Gastrocnemius medialis (tissue), 4 donors: ENCODE measurements around the gene ASCL1. TPM values are rescaled to one million over a fixed set of nuclear protein-coding genes. Genes with fewer than 3 reads are reported as not detected.
A peak's percentile ranks its signal among the peaks of the same experiment; 100 is the strongest.

Experiments used
- ATAC-seq, 2 donors: fragments of 150-250 bp; one replicate each; pipeline ENCODE4 v1.9.1; 2016
- DNase-seq, 2 donors: peaks; one replicate each; pipeline ENCODE4 v3.0.0-alpha.2; 2019
- H3K27ac ChIP-seq, 4 donors: fragments of 200-600 bp; sonication (generic); 1 replicate in 1 of 4; 2 replicates in 3 of 4; pipeline ENCODE4 v1.5.1; 2016 to 2018; ENCODE audit warnings: mild to moderate bottlenecking in 2 of 4, moderate library complexity in 1 of 4
- H3K27me3 ChIP-seq, 3 donors: fragments of 200-600 bp; sonication (generic) in 2 of 3; 1 replicate in 1 of 3; 2 replicates in 2 of 3; pipeline versions ENCODE4 v1.5.1 to v1.6.0; 2016 to 2019; ENCODE audit warnings: mild to moderate bottlenecking in 1 of 3, moderate library complexity in 1 of 3
- H3K36me3 ChIP-seq, 2 donors: fragments of 200-600 bp; sonication (generic) in 1 of 2; one replicate each; pipeline ENCODE4 v1.5.1; 2017 to 2018
- H3K4me1 ChIP-seq, 2 donors: fragments of 200-600 bp; sonication (generic) in 1 of 2; one replicate each; pipeline ENCODE4 v1.5.1; 2016 to 2017; ENCODE audit warnings: mild to moderate bottlenecking in 2 of 2
- H3K4me3 ChIP-seq, 4 donors: fragments of 200-600 bp; sonication (generic) in 3 of 4; 1 replicate in 1 of 4; 2 replicates in 3 of 4; pipeline ENCODE4 v1.5.1; 2016 to 2019; ENCODE audit warnings: mild to moderate bottlenecking in 2 of 4
- H3K9me3 ChIP-seq, 3 donors: fragments of 200-600 bp; sonication (generic) in 2 of 3; 1 replicate in 1 of 3; 2 replicates in 2 of 3; pipeline ENCODE4 v1.5.1; 2016 to 2019
- POLR2A ChIP-seq, 2 donors: fragments of 450-650 bp; IDR thresholded peaks; one replicate each; pipeline ENCODE4 v1.6.1; 2017; ENCODE audit warnings: antibody characterized with exemption in 2 of 2, mild to moderate bottlenecking in 2 of 2, moderate library complexity in 2 of 2
- in situ Hi-C, 4 donors: fragments of 200-750 bp; cut with MboI; loops; one replicate each; pipeline versions ENCODE4 v1.15.0 to v1.8.0; 2017; ENCODE audit warnings: low sequenced_read_pairs in 4 of 4
- intact Hi-C: fragments of 100-400 bp; cut with DNase I; formaldehyde crosslinking; loops from one replicate; pipeline ENCODE4 v1.15.1; 2023; ENCODE audit warnings: low total_unique reads
- total RNA-seq, 4 donors: library from RNA; depleted of rRNA; stranded (reverse); fragments of >200 nt; gene quantifications; one replicate each; pipeline versions ENCODE4 v1.1.0 to v1.2.3, GENCODE V29; 2016
- TF ChIP-seq, protein P1 (sequence below), 5 experiments: fragments of 450-650 bp in 3 of 5; fragments of 200-600 bp in 2 of 5; sonication (generic) in 2 of 5; IDR thresholded peaks in 4 of 5; conservative IDR thresholded peaks in 1 of 5; 1 replicate in 4 of 5; 2 replicates in 1 of 5; pipeline ENCODE4 v1.5.1; 2016 to 2019; ENCODE audit warnings: antibody characterized with exemption in 5 of 5, mild to moderate bottlenecking in 3 of 5, moderate library complexity in 3 of 5

Gene ASCL1
- total RNA-seq, 4 donors from 2014 or later = 0.20 TPM; not detected in 3

DNA sequence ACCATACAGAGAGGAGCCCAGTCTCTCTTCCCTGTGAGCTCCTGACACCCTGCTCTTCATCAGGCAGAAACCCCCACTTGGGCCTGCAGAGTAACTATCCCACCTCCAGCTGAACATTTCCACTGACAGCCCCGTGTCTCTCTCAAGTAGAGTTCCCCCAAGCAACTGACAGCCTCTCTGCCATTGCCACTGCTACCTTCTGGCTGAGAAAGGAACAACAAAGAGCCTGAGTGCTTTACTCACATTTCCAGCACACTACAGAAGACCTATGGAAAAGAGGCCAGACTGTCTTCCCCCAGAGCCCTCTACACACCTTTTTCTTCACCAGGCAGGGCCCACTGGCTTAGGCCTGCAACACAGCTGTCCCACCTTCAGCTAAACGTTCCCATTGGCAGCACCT lies 18.4 kb upstream of the ASCL1 start:
- no peaks in the 10 kb centered on the region for H3K27me3 ChIP-seq
- ATAC-seq (no peak), DNase-seq (no peak)
- no peak overlapping the region for H3K4me3 ChIP-seq
- no peaks in the 10 kb centered on the region for H3K4me1 ChIP-seq
- H3K9me3 ChIP-seq = peaks cover 0 to 7% (median 0%) of the 10 kb centered on the region in 3 donors
- in situ Hi-C loops (loop anchor here in 2 of 4 donors (25.0 kb wide), 2 partner anchors 598 to 623 kb away; no protein-coding TSS in a partner anchor), intact Hi-C loops (no loop called here)
- no peak for TF ChIP-seq POLR2A (IDR thresholded peaks at IDR 0.05)
- TF ChIP-seq, protein P1, sequence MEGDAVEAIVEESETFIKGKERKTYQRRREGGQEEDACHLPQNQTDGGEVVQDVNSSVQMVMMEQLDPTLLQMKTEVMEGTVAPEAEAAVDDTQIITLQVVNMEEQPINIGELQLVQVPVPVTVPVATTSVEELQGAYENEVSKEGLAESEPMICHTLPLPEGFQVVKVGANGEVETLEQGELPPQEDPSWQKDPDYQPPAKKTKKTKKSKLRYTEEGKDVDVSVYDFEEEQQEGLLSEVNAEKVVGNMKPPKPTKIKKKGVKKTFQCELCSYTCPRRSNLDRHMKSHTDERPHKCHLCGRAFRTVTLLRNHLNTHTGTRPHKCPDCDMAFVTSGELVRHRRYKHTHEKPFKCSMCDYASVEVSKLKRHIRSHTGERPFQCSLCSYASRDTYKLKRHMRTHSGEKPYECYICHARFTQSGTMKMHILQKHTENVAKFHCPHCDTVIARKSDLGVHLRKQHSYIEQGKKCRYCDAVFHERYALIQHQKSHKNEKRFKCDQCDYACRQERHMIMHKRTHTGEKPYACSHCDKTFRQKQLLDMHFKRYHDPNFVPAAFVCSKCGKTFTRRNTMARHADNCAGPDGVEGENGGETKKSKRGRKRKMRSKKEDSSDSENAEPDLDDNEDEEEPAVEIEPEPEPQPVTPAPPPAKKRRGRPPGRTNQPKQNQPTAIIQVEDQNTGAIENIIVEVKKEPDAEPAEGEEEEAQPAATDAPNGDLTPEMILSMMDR (IDR thresholded peaks at IDR 0.05 in 4 of 5, conservative IDR thresholded peaks at IDR 0.05 in 1 of 5) = no peak
- no peak overlapping the region for H3K27ac ChIP-seq
- H3K36me3 ChIP-seq = no peaks in the 10 kb centered on the region

DNA sequence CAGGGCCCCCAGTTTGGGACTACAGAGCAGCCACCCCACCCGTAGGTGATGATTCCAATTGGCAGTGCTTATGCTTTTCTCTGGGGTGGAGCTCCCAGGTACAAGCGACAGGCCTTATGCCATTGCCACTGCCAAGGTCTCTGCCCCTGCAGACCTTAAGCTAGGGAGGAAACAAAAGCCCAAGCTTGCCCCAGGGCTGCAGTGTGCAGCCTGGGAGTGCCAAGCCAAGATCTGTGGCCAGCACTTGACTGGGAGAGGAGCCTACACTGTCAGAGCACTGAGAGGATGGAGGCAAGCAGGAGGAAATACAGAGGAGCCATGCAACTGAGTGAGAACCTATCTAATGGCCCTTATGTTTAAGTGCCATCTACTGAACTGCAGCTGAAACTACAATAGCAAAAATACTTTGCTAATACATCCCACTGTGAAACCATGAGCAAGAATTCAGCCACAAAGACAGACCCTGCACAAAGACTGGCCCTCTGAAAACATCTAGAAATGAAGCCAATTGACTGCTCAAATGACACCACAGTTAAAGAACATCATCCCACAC lies 17.7 kb upstream of the ASCL1 start:
- DNase-seq (no peak), ATAC-seq (no peak)
- Histone ChIP-seq H3K4me3 (no peak overlapping the region), H3K9me3 (peaks cover 0 to 7% (median 0%) of the 10 kb centered on the region in 3 donors), H3K27ac (no peak overlapping the region), H3K27me3 (no peaks in the 10 kb centered on the region), H3K36me3 (no peaks in the 10 kb centered on the region), H3K4me1 (no peaks in the 10 kb centered on the region)
- intact Hi-C loops (no loop called here), in situ Hi-C loops (loop anchor here in 3 of 4 donors (10.0 to 25.0 kb wide), 3 partner anchors 598 to 623 kb away; no protein-coding TSS in a partner anchor)
- TF ChIP-seq, protein P1 (IDR thresholded peaks at IDR 0.05 in 4 of 5, conservative IDR thresholded peaks at IDR 0.05 in 1 of 5) = no peak
- TF ChIP-seq POLR2A (IDR thresholded peaks at IDR 0.05) = no peak

DNA sequence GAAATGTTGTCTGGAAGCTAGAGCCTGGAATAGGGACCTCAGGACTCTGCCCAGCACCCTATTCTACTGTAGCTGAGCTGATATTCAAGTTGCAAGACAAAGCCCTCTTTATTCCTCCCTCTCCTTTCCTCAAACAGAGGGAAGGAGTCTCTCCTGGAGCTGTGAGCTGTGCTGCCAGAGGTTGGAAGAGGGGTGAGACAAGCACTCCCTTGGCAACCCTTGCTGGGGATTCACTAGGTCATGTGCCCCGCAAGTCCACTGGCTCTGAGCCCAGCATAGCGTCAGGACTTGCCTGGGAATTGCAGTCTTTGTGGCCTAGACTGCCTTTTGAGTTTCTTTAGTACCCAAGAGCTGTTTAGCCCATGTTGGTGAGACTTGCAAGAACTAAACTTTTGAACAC lies 11.4 kb upstream of the ASCL1 start:
- Histone ChIP-seq H3K27ac (no peak overlapping the region), H3K4me3 (no peak overlapping the region), H3K9me3 (peaks cover 0 to 4% (median 0%) of the 10 kb centered on the region in 3 donors), H3K4me1 (peaks cover 0 to 4% of the 10 kb centered on the region in 2 donors), H3K36me3 (no peaks in the 10 kb centered on the region), H3K27me3 (peaks cover 8 to 23% (median 13%) of the 10 kb centered on the region in 3 donors)
- DNase-seq (no peak), ATAC-seq (no peak)
- TF ChIP-seq, protein P1 (IDR thresholded peaks at IDR 0.05 in 4 of 5, conservative IDR thresholded peaks at IDR 0.05 in 1 of 5) = no peak
- TF ChIP-seq POLR2A (IDR thresholded peaks at IDR 0.05) = no peak
- intact Hi-C loops (loop anchor here (5.0 kb wide), 1 partner anchor 601 kb away; no protein-coding TSS in a partner anchor), in situ Hi-C loops (loop anchor here (5.0 to 25.0 kb wide), 4 partner anchors 591 to 616 kb away; no protein-coding TSS in a partner anchor)

DNA sequence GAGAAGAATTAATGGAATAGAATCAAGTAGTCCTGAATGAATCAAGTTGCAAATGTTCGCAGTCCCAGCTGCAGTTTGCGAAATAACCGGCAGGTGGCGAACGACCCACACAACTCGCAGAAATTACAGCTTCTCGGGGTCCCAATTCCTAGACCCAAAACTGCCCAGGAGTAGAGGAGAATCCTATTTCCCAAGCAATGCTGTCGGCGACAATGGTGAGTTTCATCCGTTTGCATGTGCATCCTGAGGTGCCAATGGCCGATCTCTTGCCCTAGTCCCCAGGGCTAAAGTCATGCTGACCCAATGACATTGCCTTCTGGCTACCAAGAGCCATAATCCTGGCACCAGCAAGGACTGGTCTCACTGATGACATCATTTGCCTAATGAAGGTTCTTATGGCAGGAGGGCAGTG lies 8.5 kb upstream of the ASCL1 start:
- DNase-seq (no peak), ATAC-seq (no peak)
- H3K4me1 ChIP-seq = peaks cover 0 to 4% of the 10 kb centered on the region in 2 donors
- no peaks in the 10 kb centered on the region for H3K9me3 ChIP-seq
- peaks cover 24 to 36% (median 28%) of the 10 kb centered on the region in 3 donors for H3K27me3 ChIP-seq
- intact Hi-C loops = loop anchor here (5.0 kb wide), 1 partner anchor 598 kb away; no protein-coding TSS in a partner anchor
- TF ChIP-seq POLR2A (IDR thresholded peaks at IDR 0.05) = no peak
- TF ChIP-seq, protein P1 (IDR thresholded peaks at IDR 0.05 in 4 of 5, conservative IDR thresholded peaks at IDR 0.05 in 1 of 5) = peak; percentile 9 to 66 (median 53)
- H3K27ac ChIP-seq = no peak overlapping the region
- no peak overlapping the region for H3K4me3 ChIP-seq
- in situ Hi-C loops = loop anchor here (5.0 to 25.0 kb wide), 4 partner anchors 588 to 613 kb away; no protein-coding TSS in a partner anchor
- no peaks in the 10 kb centered on the region for H3K36me3 ChIP-seq
